Endometrial microvascular endothelial cells (primary cell): ENCODE results near the gene ZYG11B. TPM values are rescaled to one million over a fixed set of nuclear protein-coding genes. Genes with fewer than 3 reads are reported as not detected.
"Not testable (repeated sequence)": the region's sequence is repeated elsewhere in the genome, so short reads cannot be mapped to it uniquely, and the experiment has no call there.

Experiments used
- in situ Hi-C: cut with HindIII; loops from 2 replicates; pipeline ENCODE4 v1.10.0; 2017; ENCODE audit warnings: low sequenced_read_pairs, low pct_unique_long_range_greater_than_20kb; ENCODE audit errors: inconsistent ontology term
- total RNA-seq: library from RNA; depleted of rRNA; stranded (reverse); fragments of >200 nt; gene quantifications from one replicate; pipeline ENCODE4 v1.2.3, GENCODE V29; 2015; ENCODE audit errors: inconsistent ontology term

The ZYG11B gene
- 39.9 TPM for total RNA-seq

GRCh38 chr1:52726265-52727113 lies at the start of gene ZYG11B:
Gene ZYG11B (plus strand): TSS chr1:52726453. CDS start chr1:52726654, 201 bp downstream.
- in situ Hi-C loops: no loop called here

- in situ Hi-C loops: no loop called here
Observed at GRCh38 chr1:52677076-52677806, 49.0 kb upstream of the ZYG11B start.

GRCh38 chr1:52679048-52679447 lies 47.2 kb upstream of the ZYG11B start:
- in situ Hi-C loops: no loop called here

- in situ Hi-C loops: no loop called here
Observed at GRCh38 chr1:52679498-52679897, 46.8 kb upstream of the ZYG11B start.

GRCh38 chr1:52680353-52680752 lies 45.9 kb upstream of the ZYG11B start:
- in situ Hi-C loops: no loop called here

GRCh38 chr1:52681136-52681535 lies 45.1 kb upstream of the ZYG11B start:
- in situ Hi-C loops: no loop called here

GRCh38 chr1:52683367-52683940 lies 42.8 kb upstream of the ZYG11B start:
- in situ Hi-C loops: no loop called here

GRCh38 chr1:52684545-52684944 lies 41.7 kb upstream of the ZYG11B start:
- in situ Hi-C loops: no loop called here

GRCh38 chr1:52686261-52686751 lies 39.9 kb upstream of the ZYG11B start:
- in situ Hi-C loops: not testable (repeated sequence)

GRCh38 chr1:52686830-52687229 lies 39.4 kb upstream of the ZYG11B start:
- in situ Hi-C loops: no loop called here

GRCh38 chr1:52691821-52692220 lies 34.4 kb upstream of the ZYG11B start:
- in situ Hi-C loops: no loop called here

GRCh38 chr1:52692697-52693096 lies 33.6 kb upstream of the ZYG11B start:
- in situ Hi-C loops: no loop called here

GRCh38 chr1:52693351-52693750 lies 32.9 kb upstream of the ZYG11B start:
- in situ Hi-C loops: not testable (repeated sequence)

GRCh38 chr1:52693843-52694242 lies 32.4 kb upstream of the ZYG11B start:
- in situ Hi-C loops: no loop called here

GRCh38 chr1:52695627-52696026 lies 30.6 kb upstream of the ZYG11B start:
- in situ Hi-C loops: no loop called here

GRCh38 chr1:52697795-52698674 lies 28.2 kb upstream of the ZYG11B start, which contains the start of gene COA7:
Gene COA7 (minus strand): TSS chr1:52698347. CDS start chr1:52698326, 21 bp downstream.
- in situ Hi-C loops: no loop called here

GRCh38 chr1:52702886-52703787 lies 23.1 kb upstream of the ZYG11B start:
- in situ Hi-C loops: no loop called here
